ENCODE results near the gene PIWIL4. TPM values are rescaled to one million over a fixed set of nuclear protein-coding genes. Genes with fewer than 3 reads are reported as not detected.
"Not testable (repeated sequence)": the region's sequence is repeated elsewhere in the genome, so short reads cannot be mapped to it uniquely, and the experiment has no call there.

PIWIL4 gene
- total RNA-seq, 6 experiments from 2014 or later = 0.12 to 0.43 (median 0.28) TPM

- TF ChIP-seq, protein P1, sequence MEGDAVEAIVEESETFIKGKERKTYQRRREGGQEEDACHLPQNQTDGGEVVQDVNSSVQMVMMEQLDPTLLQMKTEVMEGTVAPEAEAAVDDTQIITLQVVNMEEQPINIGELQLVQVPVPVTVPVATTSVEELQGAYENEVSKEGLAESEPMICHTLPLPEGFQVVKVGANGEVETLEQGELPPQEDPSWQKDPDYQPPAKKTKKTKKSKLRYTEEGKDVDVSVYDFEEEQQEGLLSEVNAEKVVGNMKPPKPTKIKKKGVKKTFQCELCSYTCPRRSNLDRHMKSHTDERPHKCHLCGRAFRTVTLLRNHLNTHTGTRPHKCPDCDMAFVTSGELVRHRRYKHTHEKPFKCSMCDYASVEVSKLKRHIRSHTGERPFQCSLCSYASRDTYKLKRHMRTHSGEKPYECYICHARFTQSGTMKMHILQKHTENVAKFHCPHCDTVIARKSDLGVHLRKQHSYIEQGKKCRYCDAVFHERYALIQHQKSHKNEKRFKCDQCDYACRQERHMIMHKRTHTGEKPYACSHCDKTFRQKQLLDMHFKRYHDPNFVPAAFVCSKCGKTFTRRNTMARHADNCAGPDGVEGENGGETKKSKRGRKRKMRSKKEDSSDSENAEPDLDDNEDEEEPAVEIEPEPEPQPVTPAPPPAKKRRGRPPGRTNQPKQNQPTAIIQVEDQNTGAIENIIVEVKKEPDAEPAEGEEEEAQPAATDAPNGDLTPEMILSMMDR (IDR thresholded peaks at IDR 0.05) = no peak
These were observed 37.3 kb downstream of the PIWIL4 start for GRCh38 chr11:94604482-94604881.

DNA sequence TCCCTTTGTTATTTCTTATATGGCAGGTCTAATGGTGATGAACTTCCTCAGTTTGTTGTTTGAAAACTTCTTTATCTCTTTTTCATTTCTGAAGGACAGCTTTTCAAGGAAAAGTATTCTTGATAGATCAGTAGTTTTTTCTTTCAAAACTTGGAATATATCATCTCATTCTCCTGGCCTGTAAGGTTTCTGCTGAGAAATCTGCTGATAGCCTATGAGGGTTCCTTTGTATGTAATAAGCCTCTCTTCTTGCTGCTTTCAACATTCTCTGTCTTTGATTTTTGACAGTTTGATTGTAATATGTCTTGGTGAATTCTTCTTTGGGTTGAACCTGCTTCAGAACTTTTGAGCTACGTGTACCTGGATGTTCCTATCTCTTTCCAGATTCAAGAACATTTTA lies 46.0 kb downstream of the PIWIL4 start:
- no peak for DNase-seq
- Mint-ChIP-seq H3K27ac (no peak overlapping the region), H3K9me3 (peaks cover 38% of the 10 kb centered on the region), H3K36me3 (ENCODE audit: low read depth) (peaks cover 26% of the 10 kb centered on the region), H3K4me1 (ENCODE audit: low read depth) (no peaks in the 10 kb centered on the region), H3K27me3 (ENCODE audit: insufficient read depth) (peaks cover 9% of the 10 kb centered on the region; the same call in 1 of the 2 replicates), H3K4me3 (no peak overlapping the region)
- TF ChIP-seq, protein P1 (IDR thresholded peaks at IDR 0.05) = no peak

More at GRCh38 chr11:94604482-94604881, 37.3 kb downstream of the PIWIL4 start:
- H3K4me3 Mint-ChIP-seq = no peak overlapping the region
- peaks cover 26% of the 10 kb centered on the region for H3K4me1 Mint-ChIP-seq (ENCODE audit: low read depth)
- no peak for DNase-seq
- H3K9me3 Mint-ChIP-seq = no peaks in the 10 kb centered on the region
- no peaks in the 10 kb centered on the region for H3K36me3 Mint-ChIP-seq (ENCODE audit: low read depth)
- H3K27me3 Mint-ChIP-seq (ENCODE audit: insufficient read depth) = peaks cover 2% of the 10 kb centered on the region
- no peak overlapping the region for H3K27ac Mint-ChIP-seq

DNA sequence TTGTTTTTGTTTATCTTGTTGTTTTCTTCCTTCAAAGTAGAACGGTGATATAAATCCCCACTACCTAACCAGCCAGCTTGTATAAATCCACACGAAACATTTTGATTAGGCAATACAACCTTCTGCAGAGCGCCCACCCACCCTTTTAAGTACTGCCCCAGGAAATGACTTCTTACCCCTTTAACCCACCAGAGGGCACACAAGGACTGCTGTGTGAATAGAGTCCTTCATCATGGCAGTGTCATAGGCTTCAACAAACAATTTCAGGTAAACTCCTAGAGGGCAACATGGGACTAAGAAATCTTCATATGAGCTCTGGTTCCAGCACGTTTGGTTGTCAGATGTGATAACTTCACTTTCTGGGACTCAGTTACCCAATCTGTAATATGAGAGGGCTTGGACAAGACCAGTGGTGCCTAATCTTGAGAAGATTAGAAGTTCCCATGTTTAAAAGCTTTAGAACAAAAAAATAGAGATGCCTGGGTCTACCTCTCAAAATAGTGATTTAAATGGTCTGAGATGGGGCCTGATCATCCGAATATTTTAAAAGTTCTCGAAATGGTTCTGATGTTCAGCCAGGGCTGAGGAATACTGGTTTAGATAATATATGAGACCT lies 56.1 kb downstream of the PIWIL4 start:
- Mint-ChIP-seq H3K4me3 (no peak overlapping the region), H3K27ac (no peak overlapping the region), H3K4me1 (ENCODE audit: low read depth) (0 out of 2 replicates have a peak, but pooled peaks cover 5% of the 10 kb centered on the region), H3K9me3 (peaks cover 14% of the 10 kb centered on the region), H3K36me3 (ENCODE audit: low read depth) (peaks cover 11% of the 10 kb centered on the region), H3K27me3 (ENCODE audit: insufficient read depth) (no peaks in the 10 kb centered on the region; the same call in 1 of the 2 replicates)
- peak; percentile 53 for DNase-seq
- TF ChIP-seq, protein P1 (IDR thresholded peaks at IDR 0.05) = peak; percentile 91

DNA sequence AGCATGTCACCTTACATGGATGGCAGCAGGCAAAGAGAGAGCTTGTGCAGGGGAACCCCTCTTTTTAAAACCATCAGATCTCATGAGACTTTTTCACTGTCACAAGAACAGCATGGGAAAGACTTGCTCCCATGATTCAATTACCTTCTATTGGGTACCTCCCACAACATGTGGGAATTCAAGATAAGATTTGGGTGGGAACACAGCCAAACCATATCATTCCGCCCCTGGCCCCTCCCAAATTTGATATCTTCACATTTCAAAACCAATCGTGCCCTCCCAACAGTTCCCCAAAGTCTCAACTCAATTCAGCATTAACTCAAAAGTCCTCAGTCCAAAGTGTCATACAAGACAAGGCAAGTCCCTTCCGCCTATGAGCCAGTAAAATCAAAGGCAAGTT lies 58.3 kb downstream of the PIWIL4 start:
- H3K4me3 Mint-ChIP-seq; H3K27ac Mint-ChIP-seq; H3K4me1 Mint-ChIP-seq (ENCODE audit: low read depth); H3K27me3 Mint-ChIP-seq (ENCODE audit: insufficient read depth); DNase-seq: not testable (repeated sequence)
- Mint-ChIP-seq H3K9me3 (peaks cover 14% of the 10 kb centered on the region), H3K36me3 (ENCODE audit: low read depth) (peaks cover 11% of the 10 kb centered on the region)

GRCh38 chr11:94627003-94627560 lies 59.9 kb downstream of the PIWIL4 start:
- H3K27me3 Mint-ChIP-seq (ENCODE audit: insufficient read depth); H3K4me1 Mint-ChIP-seq (ENCODE audit: low read depth); H3K4me3 Mint-ChIP-seq; DNase-seq; H3K27ac Mint-ChIP-seq: not testable (repeated sequence)
- Mint-ChIP-seq H3K36me3 (ENCODE audit: low read depth) (peaks cover 11% of the 10 kb centered on the region), H3K9me3 (peaks cover 14% of the 10 kb centered on the region)

DNA sequence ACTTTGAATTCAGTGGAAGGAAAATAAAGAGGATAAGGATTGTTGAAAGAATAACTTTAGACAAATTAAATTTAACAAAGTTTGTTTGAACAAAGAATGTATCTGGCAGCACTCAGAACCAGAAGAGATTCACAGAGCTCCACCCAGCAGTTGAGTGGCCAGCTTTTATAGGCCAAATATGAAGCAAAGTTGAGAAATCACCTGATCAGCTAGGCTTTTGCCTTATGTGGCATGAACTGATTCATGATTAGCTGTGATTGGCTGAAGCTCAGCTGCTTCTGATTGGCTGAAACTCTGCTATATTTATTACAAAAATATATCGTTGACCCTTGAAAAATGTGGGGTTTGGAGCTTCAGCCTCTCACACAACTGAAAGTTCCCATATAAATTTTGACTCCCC lies 62.6 kb downstream of the PIWIL4 start:
- no peak overlapping the region for H3K27ac Mint-ChIP-seq
- peaks cover 14% of the 10 kb centered on the region for H3K9me3 Mint-ChIP-seq
- H3K4me3 Mint-ChIP-seq = no peak overlapping the region
- peaks cover 11% of the 10 kb centered on the region for H3K36me3 Mint-ChIP-seq (ENCODE audit: low read depth)
- no peaks in the 10 kb centered on the region for H3K4me1 Mint-ChIP-seq (ENCODE audit: low read depth)
- no peaks in the 10 kb centered on the region; the same call in 1 of the 2 replicates for H3K27me3 Mint-ChIP-seq (ENCODE audit: insufficient read depth)
- TF ChIP-seq, protein P1 (IDR thresholded peaks at IDR 0.05) = no peak
- DNase-seq = no peak
